GM18861 (cell line): ENCODE data around the gene KCNH6.

Source experiments
- ATAC-seq: cut with Tn5 transposase; IDR thresholded peaks from one replicate; pipeline ENCODE4 v1.9.1; 2021; ENCODE audit not compliant: unreplicated experiment

KCNH6 gene

DNA sequence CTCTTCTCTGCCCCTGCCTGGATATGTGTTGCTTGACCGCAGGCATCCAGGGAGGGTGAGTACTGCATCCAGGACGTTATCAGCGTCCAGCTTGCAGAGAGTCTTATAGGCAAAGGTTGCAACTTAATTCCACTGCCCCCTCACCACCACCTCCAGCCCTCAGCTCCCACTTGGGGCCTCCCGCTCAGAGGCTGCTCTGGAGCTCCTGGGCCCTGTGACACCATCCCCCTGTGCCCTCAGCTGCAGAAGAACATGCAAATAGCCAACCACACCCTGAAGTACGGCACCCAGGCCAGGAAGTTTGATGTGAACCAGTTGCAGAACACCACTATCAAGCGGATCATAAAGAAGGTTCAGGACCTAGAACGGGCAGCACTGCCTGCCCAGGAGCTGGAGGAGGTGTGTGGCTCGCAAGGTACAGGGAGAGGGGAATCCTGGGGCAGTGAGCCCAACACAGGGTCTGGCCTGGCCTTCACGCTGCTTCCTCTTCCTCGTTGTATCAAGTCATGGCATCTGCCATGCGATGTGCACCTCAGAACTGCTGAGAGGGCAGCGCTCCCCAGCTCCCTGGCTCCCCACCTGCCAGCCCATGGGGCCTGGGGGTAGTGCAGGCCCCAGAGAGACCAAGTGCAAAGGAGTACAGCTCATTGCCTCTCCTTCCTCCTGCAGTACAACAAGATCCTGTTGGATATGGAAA is 36.7 kb upstream of the KCNH6 start:
- ATAC-seq = no peak

GRCh38 chr17:63487014-63487339 is 36.2 kb upstream of the KCNH6 start:
- no peak for ATAC-seq

GRCh38 chr17:63488851-63489250 is 34.3 kb upstream of the KCNH6 start:
- no peak for ATAC-seq

GRCh38 chr17:63489291-63489690 is 33.9 kb upstream of the KCNH6 start:
- no peak for ATAC-seq

GRCh38 chr17:63490329-63490728 is 32.8 kb upstream of the KCNH6 start:
- no peak for ATAC-seq

DNA sequence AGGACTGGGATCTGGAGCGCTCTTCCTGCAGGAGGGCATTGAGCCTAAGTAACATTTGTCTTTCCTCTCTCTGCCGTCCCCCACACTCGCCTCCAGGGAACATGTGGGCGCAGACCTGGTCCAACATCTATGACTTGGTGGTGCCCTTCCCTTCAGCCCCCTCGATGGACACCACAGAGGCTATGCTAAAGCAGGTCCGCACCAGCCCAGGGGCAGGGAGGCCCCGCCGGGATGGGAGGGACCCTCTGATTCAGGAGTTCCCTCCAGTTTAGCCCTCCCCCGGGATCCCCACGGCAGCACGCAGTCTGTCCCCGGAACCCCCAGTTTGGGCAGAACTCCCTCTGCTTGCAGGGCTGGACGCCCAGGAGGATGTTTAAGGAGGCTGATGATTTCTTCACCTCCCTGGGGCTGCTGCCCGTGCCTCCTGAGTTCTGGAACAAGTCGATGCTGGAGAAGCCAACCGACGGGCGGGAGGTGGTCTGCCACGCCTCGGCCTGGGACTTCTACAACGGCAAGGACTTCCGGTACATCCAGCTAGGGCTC is 32.2 kb upstream of the KCNH6 start:
- no peak for ATAC-seq

DNA sequence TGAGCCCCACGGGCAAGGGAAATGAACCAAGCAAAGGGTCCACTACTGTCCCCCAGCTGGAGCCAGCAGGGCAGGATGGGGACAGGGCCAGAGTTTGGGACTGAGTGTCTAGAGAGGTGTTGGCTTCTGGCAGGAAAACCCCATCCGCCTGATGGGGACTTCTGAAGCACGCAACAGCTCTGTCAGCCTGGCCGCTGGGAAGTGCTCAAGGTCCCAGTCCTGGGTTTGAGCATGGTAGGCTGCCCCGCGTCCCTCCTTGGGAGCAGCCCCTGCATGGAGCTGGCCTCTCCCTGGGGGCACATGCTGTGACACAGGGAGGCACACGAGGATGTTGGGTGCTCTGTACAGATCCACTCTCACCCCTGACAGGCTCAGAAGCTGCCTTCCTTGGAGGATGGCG is 31.7 kb upstream of the KCNH6 start:
- ATAC-seq = no peak

DNA sequence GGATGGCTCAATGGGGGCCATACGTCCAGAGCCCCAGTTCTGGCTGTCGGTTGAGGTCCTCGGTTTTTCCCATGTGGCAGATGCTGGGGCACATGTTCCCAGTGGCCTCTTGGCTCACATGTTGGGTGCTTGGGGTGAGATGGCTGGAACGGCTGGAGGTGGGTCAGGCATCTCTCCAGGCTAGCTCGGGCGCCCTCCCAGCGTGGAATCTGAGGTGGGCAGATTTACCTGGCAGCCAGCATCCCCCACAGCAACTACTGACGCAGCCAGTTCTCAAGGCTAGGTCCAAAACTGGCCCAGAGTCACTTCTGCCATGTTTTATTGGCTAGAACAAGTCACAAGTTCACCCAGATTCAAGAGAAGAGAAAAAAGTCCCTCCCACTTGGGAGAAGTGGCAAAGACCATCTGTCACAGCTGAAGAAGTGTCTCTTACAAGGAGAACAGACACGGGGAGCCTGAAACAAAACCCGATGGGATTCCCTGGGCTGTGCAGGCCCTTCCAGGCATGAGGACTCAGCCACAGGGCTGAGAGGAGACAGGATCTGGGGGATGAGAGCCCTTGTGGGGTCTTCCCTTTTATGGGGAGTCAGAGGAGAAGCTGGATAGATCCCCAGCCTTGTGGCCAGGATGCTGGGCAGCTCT is 31.1 kb upstream of the KCNH6 start:
- no peak for ATAC-seq

DNA sequence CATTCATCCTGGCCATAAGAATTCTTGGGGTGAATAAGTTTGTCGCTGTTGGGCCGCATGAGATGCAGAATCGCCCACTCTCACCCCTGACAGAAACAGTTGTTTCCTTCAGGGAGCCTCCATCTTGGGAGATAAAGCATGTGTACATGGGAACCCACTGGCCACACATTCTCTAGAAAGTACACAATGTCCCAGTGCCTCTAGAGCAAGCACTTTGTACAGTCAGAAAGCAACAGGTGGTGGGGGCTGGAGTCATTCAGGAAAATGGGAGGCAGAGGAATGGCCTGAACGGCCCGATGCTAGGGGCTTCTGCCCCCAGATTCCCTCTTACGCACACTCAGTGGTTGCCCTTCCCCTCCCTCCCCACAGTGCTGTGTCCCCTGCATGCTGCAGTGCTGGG is 30.2 kb upstream of the KCNH6 start:
- ATAC-seq = no peak

GRCh38 chr17:63493411-63493810 is 29.7 kb upstream of the KCNH6 start:
- no peak for ATAC-seq

- ATAC-seq = no peak
Observed at GRCh38 chr17:63494300-63494928, 28.7 kb upstream of the KCNH6 start.

DNA sequence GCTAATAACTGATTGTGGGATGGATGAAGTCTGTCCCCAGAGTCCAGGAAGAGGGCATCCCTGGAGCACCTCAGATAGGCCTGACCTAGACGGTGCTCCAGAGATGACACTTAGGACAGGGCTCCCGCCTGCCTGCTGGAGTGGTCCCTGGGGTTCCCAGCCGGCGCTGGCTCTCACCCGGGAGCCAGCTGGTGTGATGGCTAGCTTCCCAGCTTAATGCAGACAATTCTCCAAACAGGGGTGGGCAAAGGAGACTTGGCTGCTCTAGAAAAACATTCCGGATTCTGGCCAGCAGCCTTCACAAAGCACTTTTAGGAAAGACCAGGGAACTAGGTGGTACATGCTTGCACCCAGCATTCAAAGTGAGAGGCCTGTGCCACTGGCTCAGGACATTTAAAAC is 27.7 kb upstream of the KCNH6 start:
- no peak for ATAC-seq

GRCh38 chr17:63496177-63496576 is 27.0 kb upstream of the KCNH6 start:
- no peak for ATAC-seq

GRCh38 chr17:63496663-63497400 is 26.3 kb upstream of the KCNH6 start:
- no peak for ATAC-seq

DNA sequence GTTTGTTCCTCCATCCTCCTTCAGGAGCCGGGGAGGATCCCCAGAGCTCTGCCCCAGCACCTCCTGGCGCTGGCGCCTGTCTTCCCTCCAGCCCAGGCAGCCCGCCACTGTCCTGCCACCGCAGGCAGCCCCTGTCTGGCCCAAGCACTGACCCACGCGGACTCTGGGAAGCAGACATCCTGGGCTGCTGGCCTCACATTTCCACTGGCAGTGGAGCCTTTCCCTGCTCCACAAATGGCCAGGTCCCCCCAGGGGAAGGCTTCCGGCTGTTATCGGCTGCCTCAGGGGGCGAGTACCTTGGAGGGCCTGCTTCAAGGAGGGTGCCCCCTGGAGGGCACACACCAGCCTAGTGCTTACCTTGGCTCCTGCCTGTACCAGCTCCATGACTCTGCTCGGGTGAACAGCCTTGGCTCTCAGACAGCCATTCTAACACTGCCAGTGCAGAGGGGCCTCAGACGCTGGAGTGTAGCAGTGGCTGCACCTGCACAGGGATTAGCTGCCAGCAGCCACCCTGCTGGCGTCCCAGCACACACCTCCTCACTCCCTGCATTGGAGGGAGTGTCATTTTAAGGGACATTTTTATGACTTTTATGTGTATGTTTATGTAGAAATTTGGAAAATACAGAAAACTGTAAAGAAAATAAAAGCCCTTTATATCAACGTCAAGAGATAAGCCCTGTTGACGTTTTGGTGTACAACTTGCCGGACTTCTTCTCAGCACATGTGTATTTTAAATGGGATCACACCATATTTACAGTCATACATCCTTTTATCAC is 25.3 kb upstream of the KCNH6 start:
- no peak for ATAC-seq

- no peak for ATAC-seq
Observed at GRCh38 chr17:63498626-63499195, 24.4 kb upstream of the KCNH6 start.

DNA sequence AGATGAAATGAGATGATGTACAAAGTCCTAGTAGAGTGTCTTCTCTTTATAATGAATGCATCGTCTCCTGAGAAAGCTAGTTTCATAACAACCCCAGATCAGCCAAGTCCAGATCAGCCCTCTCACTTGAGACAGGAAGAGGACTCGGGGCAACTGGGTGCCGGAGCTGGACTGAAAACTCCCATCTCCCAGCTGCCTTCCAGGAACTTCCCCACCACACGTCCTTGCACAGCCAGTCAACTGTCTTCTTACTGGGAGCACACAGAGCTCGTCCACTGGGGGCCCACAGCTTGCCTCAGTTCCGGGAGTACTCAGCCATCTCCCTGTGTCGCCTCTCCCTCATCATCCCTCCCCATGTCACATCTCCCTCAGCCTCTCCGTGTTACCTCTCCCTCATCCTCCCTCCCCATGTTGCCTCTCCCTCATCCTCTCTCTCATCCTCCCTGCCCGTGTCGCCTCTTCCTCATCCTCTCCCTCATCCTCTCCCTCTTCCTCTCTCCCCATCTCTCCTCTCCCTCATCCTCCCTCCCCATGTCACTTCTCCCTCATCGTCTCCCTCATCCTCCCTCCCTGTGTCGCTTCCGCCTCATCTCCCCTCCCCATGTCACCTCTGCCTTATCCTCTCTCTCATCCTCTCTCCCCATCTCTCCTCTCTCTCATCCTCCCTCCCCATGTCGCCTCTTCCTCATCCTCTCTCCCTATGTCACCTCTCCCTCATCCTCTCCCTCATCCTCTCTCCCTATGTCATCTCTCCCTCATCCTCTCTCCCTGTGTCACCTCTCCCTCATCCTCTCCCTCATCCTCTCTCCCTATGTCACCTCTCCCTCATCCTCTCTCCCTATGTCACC is 22.4 kb upstream of the KCNH6 start:
- ATAC-seq = no peak

- ATAC-seq = no peak
Observed at GRCh38 chr17:63503341-63503705, 19.8 kb upstream of the KCNH6 start.

DNA sequence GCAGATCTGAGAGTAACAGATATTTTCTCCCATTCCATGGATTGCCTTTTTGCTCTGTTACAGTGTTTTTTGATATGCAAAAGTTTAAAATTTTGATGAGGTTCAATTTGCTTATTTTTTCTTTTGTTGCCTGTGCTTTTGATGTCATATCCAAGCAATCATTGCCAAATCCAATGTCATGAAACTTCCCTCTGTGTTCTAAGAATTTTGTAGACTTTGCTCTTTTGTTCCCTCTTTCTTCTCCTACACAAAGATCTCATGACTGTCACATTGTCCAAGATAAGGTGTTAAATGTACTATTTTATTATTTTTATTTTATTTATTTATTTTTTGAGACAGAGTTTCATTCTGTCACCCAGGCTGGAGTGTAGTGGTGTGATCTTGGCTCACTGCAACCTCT is 18.9 kb upstream of the KCNH6 start:
- no peak for ATAC-seq

DNA sequence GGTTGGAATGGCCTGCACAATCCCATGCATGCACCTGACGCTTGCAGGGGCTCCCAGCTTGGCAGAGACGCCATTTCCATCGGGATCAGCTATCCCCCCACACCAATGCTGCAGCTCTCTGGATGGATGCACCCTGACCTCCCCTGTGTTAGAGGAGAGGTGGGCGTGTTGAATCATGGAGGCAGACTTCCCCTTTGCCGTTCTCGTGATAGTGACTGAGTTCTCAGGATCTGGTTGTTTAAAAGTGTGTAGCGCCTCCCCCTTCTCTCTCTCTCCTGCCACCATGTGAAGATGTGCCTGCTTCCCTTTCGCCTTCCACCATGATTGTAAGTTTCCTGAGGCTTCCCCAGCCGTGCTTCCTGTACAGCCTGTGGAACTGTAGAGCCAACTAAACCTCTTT is 17.8 kb upstream of the KCNH6 start:
- no peak for ATAC-seq
